Stimulated activated CD4-positive, alpha-beta T cell treated with anti-CD3 and anti-CD28 coated beads, Interleukin-2, amount 100 ng/mL, for 48 hours (primary cell): Measurements from ENCODE around the gene TPRKB.
A peak's percentile ranks its signal among the peaks of the same experiment; 100 is the strongest.
"Not testable (repeated sequence)": the region's sequence is repeated elsewhere in the genome, so short reads cannot be mapped to it uniquely, and the experiment has no call there.

Experiments
- DNase-seq, 2 donors: peaks; one replicate each; pipeline ENCODE4 v3.0.0-alpha.2; 2020

TPRKB gene

GRCh38 chr2:73698101-73698500 is 39.0 kb downstream of the TPRKB start:
- no peak for DNase-seq

GRCh38 chr2:73697606-73698005 is 39.5 kb downstream of the TPRKB start:
- no peak for DNase-seq

DNA sequence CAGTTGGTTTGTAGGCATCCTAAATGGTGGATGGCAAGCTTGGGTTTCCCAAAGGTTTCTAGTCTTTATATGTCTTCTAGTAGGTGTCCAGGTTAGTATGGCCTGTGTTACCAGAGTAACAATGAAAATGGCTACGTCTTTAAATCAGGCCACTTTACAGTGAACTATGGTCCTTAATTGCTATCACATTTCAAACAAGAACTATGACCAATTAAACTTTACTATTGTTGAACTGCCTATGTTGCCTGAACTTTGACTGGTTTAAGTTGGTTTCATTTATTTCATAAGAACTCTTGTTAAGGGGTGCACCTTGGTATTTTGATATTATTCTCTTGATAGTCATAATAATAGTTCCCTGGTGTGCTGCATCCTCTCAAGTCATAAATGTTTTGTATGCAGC is 40.2 kb downstream of the TPRKB start:
- not testable (repeated sequence) for DNase-seq

DNA sequence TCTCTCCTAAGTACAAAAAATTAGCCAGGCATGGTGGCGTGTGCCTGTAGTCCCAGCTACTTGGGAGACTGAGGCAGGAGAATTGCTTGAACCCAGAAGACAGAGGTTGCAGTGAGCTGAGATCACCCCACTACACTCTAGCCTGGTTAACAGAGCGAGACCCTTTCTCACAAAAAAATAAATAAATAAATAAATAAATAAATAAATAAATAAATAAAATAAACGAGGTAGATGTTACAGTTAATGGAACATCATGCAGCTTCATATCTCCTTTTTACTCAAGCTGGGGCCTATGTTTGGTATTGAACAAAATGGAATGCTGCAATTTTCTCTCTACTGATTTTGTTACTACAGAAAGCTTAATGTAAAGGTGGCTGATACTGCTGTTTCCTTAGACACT is 40.6 kb downstream of the TPRKB start:
- DNase-seq, result not testable (repeated sequence)

DNA sequence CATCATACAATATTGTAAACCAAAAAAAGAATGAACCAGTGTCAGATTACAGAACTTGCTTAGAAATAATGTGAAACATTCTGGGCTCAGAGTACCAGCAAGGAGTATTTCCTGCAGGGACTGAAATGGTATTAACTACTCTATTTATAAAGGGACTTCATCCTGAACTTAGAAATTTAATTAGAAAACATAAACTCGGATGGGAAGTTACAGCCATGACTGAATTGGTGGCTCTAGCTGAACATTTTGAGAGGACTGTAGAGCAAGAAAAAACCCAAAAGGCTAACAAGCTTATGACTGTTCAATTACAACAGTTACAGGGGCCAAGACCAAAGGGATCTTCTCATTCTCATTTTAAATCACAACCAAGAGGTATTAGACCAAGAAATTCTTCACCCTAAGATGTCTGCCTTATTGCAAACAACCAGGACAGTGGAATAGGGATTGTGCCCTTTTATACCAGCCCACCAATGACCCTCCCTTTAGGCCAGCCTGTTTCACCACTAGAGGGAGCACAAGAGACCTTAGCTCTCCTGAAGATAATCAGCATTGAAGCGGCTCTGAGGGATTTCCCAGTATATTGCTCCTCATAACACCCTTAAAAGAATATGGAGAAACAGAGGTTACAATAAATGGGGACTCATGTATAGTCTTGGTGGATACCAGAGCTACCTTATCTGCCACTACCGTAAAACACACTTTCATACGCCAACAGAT is 46.6 kb downstream of the TPRKB start:
- DNase-seq, result peak in 1 of 2 donors; percentile 9

- not testable (repeated sequence) for DNase-seq
These were observed 48.7 kb downstream of the TPRKB start for GRCh38 chr2:73688494-73688893.

- DNase-seq, result no peak
These were observed 51.2 kb downstream of the TPRKB start for GRCh38 chr2:73685764-73686438.

GRCh38 chr2:73684905-73685304 is 52.2 kb downstream of the TPRKB start:
- DNase-seq, result not testable (repeated sequence)

DNA sequence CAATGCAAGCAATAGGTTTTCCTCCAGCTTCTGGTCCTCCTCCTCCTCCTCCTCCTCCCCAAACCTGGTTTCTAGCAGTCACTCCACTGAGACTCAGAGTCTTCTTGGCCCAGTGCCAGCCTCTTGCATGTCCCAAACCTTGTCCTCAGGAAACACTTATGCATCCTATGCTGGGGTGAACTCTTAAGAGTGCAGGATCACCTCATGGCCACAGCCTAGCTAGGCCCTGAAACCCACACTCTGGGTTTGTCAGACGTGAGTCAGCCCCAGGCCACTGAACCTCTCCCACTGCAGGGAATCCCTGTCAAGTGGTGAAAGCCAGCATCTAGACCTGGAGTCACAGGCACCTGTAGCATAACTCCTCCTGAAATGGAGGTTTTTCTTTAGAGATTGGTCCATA is 52.8 kb downstream of the TPRKB start:
- not testable (repeated sequence) for DNase-seq

DNA sequence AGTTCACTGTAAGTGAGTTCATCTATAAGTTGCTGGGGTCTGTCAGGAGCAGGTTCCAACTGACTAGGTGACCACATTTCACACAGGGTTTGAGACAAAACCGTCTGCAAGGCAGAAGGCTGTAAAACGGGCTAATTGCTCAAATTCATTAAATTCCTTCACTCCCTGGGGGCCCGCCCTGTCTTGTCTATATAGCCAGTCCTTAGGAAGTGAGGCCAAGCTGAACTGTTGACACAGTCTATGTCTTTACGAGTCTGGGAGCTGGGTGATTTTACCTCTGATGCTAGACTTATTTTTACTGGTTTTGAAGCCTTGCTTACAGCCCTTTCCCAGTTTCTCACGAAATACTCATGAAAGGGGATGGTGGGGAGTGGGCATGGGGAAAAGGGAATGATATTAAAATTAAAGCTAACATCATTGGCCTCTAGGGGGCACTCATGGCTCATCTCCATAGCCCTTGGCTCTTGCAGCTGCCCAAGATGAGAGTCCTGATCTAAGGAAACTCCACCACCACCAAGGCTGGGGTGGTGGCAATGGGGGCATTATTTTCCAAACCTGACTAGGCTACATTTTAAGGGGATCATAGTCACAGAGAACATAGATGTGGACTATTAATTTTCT is 57.1 kb downstream of the TPRKB start:
- DNase-seq, result peak; percentile 38 to 47
